ENCODE measurements around the gene SPRR2D. TPM values are rescaled to one million over a fixed set of nuclear protein-coding genes. Genes with fewer than 3 reads are reported as not detected.

The SPRR2D gene
- total RNA-seq, 3 donors from 2014 or later: not detected

DNA sequence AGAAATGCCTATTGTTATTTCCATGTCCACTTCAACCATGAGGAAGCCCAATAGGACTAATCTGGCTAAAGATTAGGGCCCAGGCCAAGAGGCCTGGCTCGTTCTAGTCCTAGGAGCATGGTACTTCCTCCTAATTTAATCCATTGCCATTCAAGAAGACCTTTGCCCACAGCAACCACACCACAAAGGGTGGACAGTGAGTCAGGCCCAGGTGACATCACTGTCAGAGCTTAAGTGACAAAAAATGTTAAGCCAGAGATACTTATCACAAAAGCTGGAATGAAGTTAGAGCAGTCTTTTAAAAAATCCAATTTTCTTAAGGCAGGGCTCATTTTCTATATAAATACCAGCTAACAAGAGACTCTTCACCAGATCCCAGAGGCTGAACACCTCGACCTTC is 39.5 kb downstream of the SPRR2D start, which contains the start of gene SPRR3:
Gene SPRR3 (plus strand): TSS at position 368 of the 400 bp plus-strand sequence. CDS start 1,272 bp downstream, outside the sequence.
- Histone ChIP-seq H3K27ac (no peak within 1 kb of the TSS), H3K4me1 (no peaks in the 10 kb centered on the region), H3K9me3 (no peaks in the 10 kb centered on the region), H3K4me3 (no peak within 1 kb of the TSS), H3K27me3 (no peaks in the 10 kb centered on the region), H3K36me3 (no peaks in the 10 kb centered on the region)
- DNase-seq (ENCODE audit: low spot score in 2 of 2): no peak
- intact Hi-C loops (cut with DNase I; ENCODE audit: low total_unique reads): no loop called here
- TF ChIP-seq POLR2AphosphoS5 (IDR thresholded peaks at IDR 0.05) (no peak), POLR2A (IDR thresholded peaks at IDR 0.05) (no peak)
- TF ChIP-seq, protein P1, sequence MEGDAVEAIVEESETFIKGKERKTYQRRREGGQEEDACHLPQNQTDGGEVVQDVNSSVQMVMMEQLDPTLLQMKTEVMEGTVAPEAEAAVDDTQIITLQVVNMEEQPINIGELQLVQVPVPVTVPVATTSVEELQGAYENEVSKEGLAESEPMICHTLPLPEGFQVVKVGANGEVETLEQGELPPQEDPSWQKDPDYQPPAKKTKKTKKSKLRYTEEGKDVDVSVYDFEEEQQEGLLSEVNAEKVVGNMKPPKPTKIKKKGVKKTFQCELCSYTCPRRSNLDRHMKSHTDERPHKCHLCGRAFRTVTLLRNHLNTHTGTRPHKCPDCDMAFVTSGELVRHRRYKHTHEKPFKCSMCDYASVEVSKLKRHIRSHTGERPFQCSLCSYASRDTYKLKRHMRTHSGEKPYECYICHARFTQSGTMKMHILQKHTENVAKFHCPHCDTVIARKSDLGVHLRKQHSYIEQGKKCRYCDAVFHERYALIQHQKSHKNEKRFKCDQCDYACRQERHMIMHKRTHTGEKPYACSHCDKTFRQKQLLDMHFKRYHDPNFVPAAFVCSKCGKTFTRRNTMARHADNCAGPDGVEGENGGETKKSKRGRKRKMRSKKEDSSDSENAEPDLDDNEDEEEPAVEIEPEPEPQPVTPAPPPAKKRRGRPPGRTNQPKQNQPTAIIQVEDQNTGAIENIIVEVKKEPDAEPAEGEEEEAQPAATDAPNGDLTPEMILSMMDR (IDR thresholded peaks at IDR 0.05): no peak

GRCh38 chr1:153000294-153000693 is 40.6 kb downstream of the SPRR2D start:
- Histone ChIP-seq H3K4me3 (no peak overlapping the region), H3K9me3 (peaks cover 0 to 4% of the 10 kb centered on the region in 2 donors), H3K4me1 (no peaks in the 10 kb centered on the region), H3K27me3 (no peaks in the 10 kb centered on the region), H3K36me3 (no peaks in the 10 kb centered on the region), H3K27ac (no peak overlapping the region)
- no peak for DNase-seq (ENCODE audit: low spot score in 2 of 2)
- TF ChIP-seq POLR2A (IDR thresholded peaks at IDR 0.05) (no peak), POLR2AphosphoS5 (IDR thresholded peaks at IDR 0.05) (no peak)
- TF ChIP-seq, protein P1 (IDR thresholded peaks at IDR 0.05): no peak
- intact Hi-C loops (cut with DNase I; ENCODE audit: low total_unique reads): no loop called here

DNA sequence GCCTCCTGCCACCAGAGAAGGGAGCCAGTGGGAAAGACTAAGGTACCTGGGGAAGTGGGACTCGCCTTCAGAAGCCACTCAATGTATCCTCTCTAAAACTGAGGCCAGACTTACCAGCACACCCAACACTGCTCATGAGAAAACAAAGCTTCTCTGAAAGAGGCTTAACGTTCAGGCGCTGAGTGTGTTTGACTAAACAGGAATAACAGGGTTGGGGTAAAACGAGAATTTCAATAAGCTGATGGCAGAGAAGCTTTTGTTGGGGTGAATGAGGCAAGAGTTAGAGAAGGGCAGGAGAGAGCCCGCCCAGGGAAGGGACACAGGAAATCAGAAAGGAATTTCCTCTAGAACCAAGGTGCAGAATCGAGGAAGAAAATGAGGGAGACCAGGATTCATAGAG is 41.1 kb downstream of the SPRR2D start:
- Histone ChIP-seq H3K27me3 (no peaks in the 10 kb centered on the region), H3K27ac (no peak overlapping the region), H3K9me3 (peaks cover 0 to 9% of the 10 kb centered on the region in 2 donors), H3K36me3 (no peaks in the 10 kb centered on the region), H3K4me1 (no peaks in the 10 kb centered on the region), H3K4me3 (no peak overlapping the region)
- intact Hi-C loops (cut with DNase I; ENCODE audit: low total_unique reads): no loop called here
- TF ChIP-seq, protein P1 (IDR thresholded peaks at IDR 0.05): no peak
- TF ChIP-seq POLR2AphosphoS5 (IDR thresholded peaks at IDR 0.05): no peak
- TF ChIP-seq POLR2A (IDR thresholded peaks at IDR 0.05): no peak
- no peak for DNase-seq (ENCODE audit: low spot score in 2 of 2)

DNA sequence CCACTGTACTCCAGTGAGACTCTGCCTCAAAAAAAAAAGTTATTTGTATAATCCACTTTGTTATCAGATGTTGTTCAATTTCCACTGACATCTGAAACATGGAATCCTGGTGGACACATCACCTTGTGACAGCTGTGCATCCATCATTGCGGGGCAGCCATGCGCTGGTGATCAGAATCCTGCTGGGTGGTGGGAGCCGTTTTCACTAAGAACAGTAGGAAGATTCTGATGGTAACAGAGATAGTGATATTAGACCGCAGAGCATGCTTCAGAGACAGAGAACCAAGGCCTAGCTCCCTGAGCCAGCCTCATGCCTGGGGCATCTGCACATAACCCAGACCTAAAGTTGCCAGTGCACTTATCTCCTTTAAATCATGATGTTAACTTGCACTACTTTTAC is 42.4 kb downstream of the SPRR2D start:
- TF ChIP-seq POLR2AphosphoS5 (IDR thresholded peaks at IDR 0.05): no peak
- TF ChIP-seq POLR2A (IDR thresholded peaks at IDR 0.05): no peak
- TF ChIP-seq, protein P1 (IDR thresholded peaks at IDR 0.05): no peak

DNA sequence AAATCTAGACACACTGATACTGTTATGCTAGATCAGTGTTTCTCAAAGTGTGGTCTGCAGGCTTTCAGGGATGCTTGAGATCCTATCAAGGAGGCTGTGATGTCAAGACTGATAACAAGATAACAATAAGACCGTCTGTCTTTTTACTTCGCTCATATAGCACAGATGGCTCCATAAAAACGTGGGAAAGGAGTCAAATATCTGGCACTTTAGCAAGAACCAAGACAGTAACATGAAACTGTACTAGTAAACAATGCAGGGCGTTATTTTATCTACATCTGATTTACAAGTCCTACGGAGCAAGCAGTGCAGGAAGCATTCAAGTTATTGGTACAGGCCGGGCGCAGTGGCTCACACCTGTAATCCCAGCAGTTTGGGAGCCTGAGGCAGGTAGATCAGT is 43.0 kb downstream of the SPRR2D start:
- no peak for DNase-seq (ENCODE audit: low spot score in 2 of 2)
- peaks cover 0 to 10% of the 10 kb centered on the region in 2 donors for H3K9me3 ChIP-seq
- no peaks in the 10 kb centered on the region for H3K36me3 ChIP-seq
- H3K4me1 ChIP-seq: no peaks in the 10 kb centered on the region
- H3K27me3 ChIP-seq: no peaks in the 10 kb centered on the region
- no peak overlapping the region for H3K27ac ChIP-seq
- no peak overlapping the region for H3K4me3 ChIP-seq
- TF ChIP-seq POLR2AphosphoS5 (IDR thresholded peaks at IDR 0.05) (no peak), POLR2A (IDR thresholded peaks at IDR 0.05) (no peak)
- TF ChIP-seq, protein P1 (IDR thresholded peaks at IDR 0.05): no peak
- intact Hi-C loops (cut with DNase I; ENCODE audit: low total_unique reads): no loop called here

More for the DNA sequence above, 42.4 kb downstream of the SPRR2D start:
- no peak overlapping the region for H3K4me3 ChIP-seq
- H3K4me1 ChIP-seq: no peaks in the 10 kb centered on the region
- H3K36me3 ChIP-seq: no peaks in the 10 kb centered on the region
- no peaks in the 10 kb centered on the region for H3K27me3 ChIP-seq
- peaks cover 0 to 10% of the 10 kb centered on the region in 2 donors for H3K9me3 ChIP-seq
- intact Hi-C loops (cut with DNase I; ENCODE audit: low total_unique reads): no loop called here
- no peak overlapping the region for H3K27ac ChIP-seq
- DNase-seq (ENCODE audit: low spot score in 2 of 2): no peak
